H9 (cell line): ENCODE data around the gene MRM2. TPM values are rescaled to one million over a fixed set of nuclear protein-coding genes. Genes with fewer than 3 reads are reported as not detected.

ENCODE experiments used
- DNase-seq: peaks from one replicate; pipeline ENCODE4 v3.0.0-alpha.2; 2017
- H2AFZ ChIP-seq: one replicate; pipeline ENCODE4 v1.6.1; 2013; ENCODE audit warnings: mild to moderate bottlenecking, low read length, control low read depth, moderate library complexity
- H2AK5ac ChIP-seq: 2 replicates; pipeline ENCODE4 v1.6.1; 2013; ENCODE audit warnings: low read length, control low read depth, mixed read lengths; ENCODE audit not compliant: insufficient read length
- H2BK120ac ChIP-seq: one replicate; pipeline ENCODE4 v1.6.1; 2013; ENCODE audit warnings: low read depth, mild to moderate bottlenecking, low read length, control low read depth, inconsistent platforms; ENCODE audit not compliant: poor library complexity, severe bottlenecking
- H2BK12ac ChIP-seq: 2 replicates; pipeline ENCODE4 v1.6.1; 2013; ENCODE audit warnings: low read length, control low read depth, mixed read lengths, low read depth; ENCODE audit not compliant: insufficient read length
- H2BK15ac ChIP-seq: 2 replicates; pipeline ENCODE4 v1.6.1; 2013; ENCODE audit warnings: low read depth, low read length, control low read depth
- H2BK20ac ChIP-seq: one replicate; pipeline ENCODE4 v1.6.1; 2013; ENCODE audit warnings: low read depth, mild to moderate bottlenecking, low read length, control low read depth, inconsistent platforms; ENCODE audit not compliant: poor library complexity, severe bottlenecking
- H2BK5ac ChIP-seq: 2 replicates; pipeline ENCODE4 v1.6.1; 2013; ENCODE audit warnings: low read length, control low read depth, mixed read lengths; ENCODE audit not compliant: insufficient read length
- H3K14ac ChIP-seq: 2 replicates; pipeline ENCODE4 v1.6.1; 2013; ENCODE audit warnings: low read length, control low read depth; ENCODE audit not compliant: insufficient read depth
- H3K18ac ChIP-seq: 2 replicates; pipeline ENCODE4 v1.6.1; 2013; ENCODE audit warnings: low read depth, mild to moderate bottlenecking, mixed read lengths, low read length, control low read depth; ENCODE audit not compliant: insufficient read length
- H3K23ac ChIP-seq: 2 replicates; pipeline ENCODE4 v1.6.1; 2013; ENCODE audit warnings: low read length, control low read depth, mixed read lengths, low read depth; ENCODE audit not compliant: insufficient read length
- H3K23me2 ChIP-seq: 2 replicates; pipeline ENCODE4 v1.6.1; 2013; ENCODE audit warnings: low read depth, mild to moderate bottlenecking, mixed read lengths, low read length, control low read depth; ENCODE audit not compliant: insufficient read length, poor library complexity, severe bottlenecking
- H3K27ac ChIP-seq: 2 replicates; pipeline ENCODE4 v1.5.1; 2013; ENCODE audit warnings: low read length, control low read depth, mixed read lengths, low read depth; ENCODE audit not compliant: insufficient read length
- H3K27me3 ChIP-seq: 2 replicates; pipeline ENCODE4 v1.6.1; 2013; ENCODE audit warnings: low read length, control low read depth, inconsistent platforms; ENCODE audit not compliant: insufficient read depth
- H3K4ac ChIP-seq: 2 replicates; pipeline ENCODE4 v1.6.1; 2013; ENCODE audit warnings: low read depth, mild to moderate bottlenecking, control low read depth, inconsistent platforms, low read length, moderate library complexity
- H3K4me1 ChIP-seq: 2 replicates; pipeline ENCODE4 v1.6.1; 2013; ENCODE audit warnings: low read length, control low read depth, inconsistent platforms; ENCODE audit not compliant: insufficient read depth
- H3K4me2 ChIP-seq: 2 replicates; pipeline ENCODE4 v1.6.1; 2013; ENCODE audit warnings: low read length, control low read depth, mixed read lengths; ENCODE audit not compliant: insufficient read length, insufficient read depth
- H3K56ac ChIP-seq: 2 replicates; pipeline ENCODE4 v1.6.1; 2013; ENCODE audit warnings: low read depth, mild to moderate bottlenecking, mixed read lengths, low read length, control low read depth; ENCODE audit not compliant: insufficient read length
- H3K79me1 ChIP-seq: 2 replicates; pipeline ENCODE4 v1.6.1; 2013; ENCODE audit warnings: low read depth, mild to moderate bottlenecking, moderate library complexity, low read length, control low read depth, inconsistent platforms; ENCODE audit not compliant: insufficient read depth, poor library complexity, severe bottlenecking
- H3K79me2 ChIP-seq: 2 replicates; pipeline ENCODE4 v1.6.1; 2013; ENCODE audit warnings: low read length, control low read depth, inconsistent platforms; ENCODE audit not compliant: insufficient read depth
- H3K9ac ChIP-seq: 2 replicates; pipeline ENCODE4 v1.6.1; 2013; ENCODE audit warnings: low read length, control low read depth, mixed read lengths; ENCODE audit not compliant: insufficient read length; ENCODE audit errors: extremely low read depth
- H3K9me3 ChIP-seq: one replicate; pipeline ENCODE4 v1.6.1; 2013; ENCODE audit warnings: low read depth, low read length, inconsistent platforms; ENCODE audit not compliant: control insufficient read depth
- H3T11ph ChIP-seq: one replicate; pipeline ENCODE4 v1.6.1; 2013; ENCODE audit warnings: mild to moderate bottlenecking, low read length, control low read depth, inconsistent platforms
- H4K20me1 ChIP-seq: one replicate; pipeline ENCODE4 v1.6.1; 2013; ENCODE audit not compliant: control insufficient read depth, insufficient read length, insufficient read depth
- H4K5ac ChIP-seq: 2 replicates; pipeline ENCODE4 v1.6.1; 2013; ENCODE audit warnings: low read depth, mild to moderate bottlenecking, mixed read lengths, low read length, control low read depth; ENCODE audit not compliant: insufficient read length
- H4K8ac ChIP-seq: replicated peaks from 2 replicates; pipeline ENCODE4 v1.6.1; 2013; ENCODE audit warnings: low read length, control low read depth, mixed read lengths, low read depth; ENCODE audit not compliant: insufficient read length
- H4K91ac ChIP-seq: 2 replicates; pipeline ENCODE4 v1.6.1; 2013; ENCODE audit warnings: low read depth, mild to moderate bottlenecking, moderate library complexity, mixed read lengths, low read length, control low read depth; ENCODE audit not compliant: insufficient read length
- H3K27ac Mint-ChIP-seq, 3 experiments: 2 replicates in 2 of 3; 3 replicates in 1 of 3; pipeline ENCODE4 v1.8.0; 2020 to 2021; ENCODE audit warnings: mixed read lengths in 3 of 3, mild to moderate bottlenecking in 1 of 3, moderate library complexity in 1 of 3
- H3K27me3 Mint-ChIP-seq: 2 replicates; pipeline ENCODE4 v1.8.0; 2021; ENCODE audit warnings: low read depth, mild to moderate bottlenecking, moderate library complexity, mixed read lengths
- H3K36me3 Mint-ChIP-seq, 3 experiments: 2 replicates in 2 of 3; 3 replicates in 1 of 3; pipeline ENCODE4 v1.8.0; 2020 to 2021; ENCODE audit warnings: low read depth in 3 of 3, mixed read lengths in 3 of 3; ENCODE audit not compliant: insufficient read depth in 1 of 3
- H3K4me1 Mint-ChIP-seq, 2 experiments: 2 replicates each; pipeline ENCODE4 v1.8.0; 2020; ENCODE audit warnings: mixed read lengths in 2 of 2
- H3K4me3 Mint-ChIP-seq, 2 experiments: 2 replicates in 1 of 2; 3 replicates in 1 of 2; pipeline ENCODE4 v1.8.0; 2020 to 2021; ENCODE audit warnings: mild to moderate bottlenecking in 2 of 2, mixed read lengths in 2 of 2, moderate library complexity in 1 of 2
- H3K9me3 Mint-ChIP-seq, 2 experiments: 2 replicates in 1 of 2; 3 replicates in 1 of 2; pipeline ENCODE4 v1.8.0; 2020; ENCODE audit warnings: mild to moderate bottlenecking in 2 of 2, mixed read lengths in 2 of 2, moderate library complexity in 1 of 2
- CTCF ChIP-seq: fragments of 200-600 bp; sonication (generic); conservative IDR thresholded peaks from 3 replicates; pipeline ENCODE4 v1.8.0; 2021; ENCODE audit warnings: antibody characterized with exemption, mild to moderate bottlenecking
- WGBS: extraction: QIAGEN DNeasy Blood & Tissue Kit; methylation state at CpG from one replicate; pipeline ENCODE4 v1.1.7; 2013; ENCODE audit warnings: missing lambda C conversion rate, low lambda C conversion rate, mixed read lengths; ENCODE audit not compliant: insufficient read length; ENCODE audit errors: extremely low coverage; 5-methylcytosine and 5-hydroxymethylcytosine counted together
- total RNA-seq: library from RNA; stranded (reverse); gene quantifications from 2 replicates; pipeline ENCODE4 v1.2.1, GENCODE V29; 2021

Gene MRM2
- total RNA-seq, 1 experiment from 2014 or later, result 59.0 TPM

GRCh38 chr7:2227699-2228098 is 14.3 kb downstream of the MRM2 start:
- TF ChIP-seq CTCF, result no peak
- H3K23me2 ChIP-seq, result peaks cover 7% of the 10 kb centered on the region
- no peak overlapping the region for H3K14ac ChIP-seq
- H2BK15ac ChIP-seq, result no peak overlapping the region
- H3K18ac ChIP-seq, result no peak overlapping the region
- peaks cover 5% of the 10 kb centered on the region; the same call in 1 of the 2 replicates for H3K79me2 ChIP-seq
- H3K36me3 Mint-ChIP-seq, result peaks cover 31 to 63% (median 61%) of the 10 kb centered on the region in 3 experiments
- H3K4ac ChIP-seq, result no peak overlapping the region
- DNase-seq, result no peak
- H3K27me3 Mint-ChIP-seq, result no peaks in the 10 kb centered on the region
- no peak overlapping the region for H2AK5ac ChIP-seq
- no peak overlapping the region for H2BK20ac ChIP-seq
- no peak overlapping the region for H3K4me2 ChIP-seq
- H2BK120ac ChIP-seq, result no peak overlapping the region
- no peak overlapping the region for H3K4me3 Mint-ChIP-seq
- H3K4me1 ChIP-seq, result no peaks in the 10 kb centered on the region
- no peak overlapping the region for H3K27ac ChIP-seq
- no peak overlapping the region for H4K8ac ChIP-seq
- H3K27me3 ChIP-seq, result no peaks in the 10 kb centered on the region
- H4K5ac ChIP-seq, result no peak overlapping the region
- H4K20me1 ChIP-seq, result no peaks in the 10 kb centered on the region
- H3K56ac ChIP-seq, result no peak overlapping the region
- H3K27ac Mint-ChIP-seq, result peak overlapping the region in 1 of 3 experiments; percentile 73; a peak in 1 of 7 replicates
- H3K79me1 ChIP-seq, result peaks cover 17% of the 10 kb centered on the region
- H4K91ac ChIP-seq, result no peak overlapping the region
- H3K9ac ChIP-seq, result no peak overlapping the region
- no peak overlapping the region for H2BK12ac ChIP-seq
- H2BK5ac ChIP-seq, result no peak overlapping the region
- H3K9me3 Mint-ChIP-seq, result no peaks in the 10 kb centered on the region
- H3K23ac ChIP-seq, result no peak overlapping the region
- WGBS, result no CpG with 5 or more reads among the region's 15 CpGs
- H2AFZ ChIP-seq, result no peak overlapping the region
- H3K4me1 Mint-ChIP-seq, result peaks cover 4 to 5% of the 10 kb centered on the region in 2 experiments
- no peak overlapping the region for H3T11ph ChIP-seq
- no peaks in the 10 kb centered on the region for H3K9me3 ChIP-seq
